GM12878 (cell line): ENCODE data around the gene MRPS23. TPM values are rescaled to one million over a fixed set of nuclear protein-coding genes. Genes with fewer than 3 reads are reported as not detected.
A peak's percentile ranks its signal among the peaks of the same experiment; 100 is the strongest.

Experiments
- ATAC-seq: fragments of 200-7000 bp; cut with Tn5 transposase; 3 replicates; pipeline ENCODE4 v1.9.1; 2020; ENCODE audit warnings: mild to moderate bottlenecking, moderate library complexity
- BruUV-seq: library from RNA; stranded (reverse); fragments of 400-500 nt; replicated peaks from 2 replicates; lab custom pipeline; 2021; lab: Mats Ljungman, UMichigan
- CTCF ChIA-PET: fragments of 300-600 bp; sonication (Branson Sonifier 250); formaldehyde crosslinking; extraction: SDS; loops from one replicate; lab custom pipeline; 2021; ENCODE audit warnings: inconsistent platforms; lab: Yijun Ruan, JAX
- POLR2A ChIA-PET: fragments of 350-600 bp; formaldehyde crosslinking; extraction: SDS; loops from one replicate; lab custom pipeline; 2021; ENCODE audit warnings: inconsistent platforms; lab: Charles Lee
- RAD21 ChIA-PET: fragments of 300-600 bp; sonication (Branson Sonifier 250); formaldehyde crosslinking; loops from one replicate; lab custom pipeline; 2023; ENCODE audit warnings: antibody characterized with exemption; ENCODE audit not compliant: unreplicated experiment; lab: Charles Lee
- SMC1A ChIA-PET: fragments of 300-600 bp; sonication (Branson Sonifier 250); formaldehyde crosslinking; loops from one replicate; lab custom pipeline; 2023; ENCODE audit not compliant: unreplicated experiment, uncharacterized antibody; lab: Charles Lee
- DNase-seq: peaks from one replicate; pipeline ENCODE4 v3.0.0-alpha.2; 2011; ENCODE audit warnings: low read depth, low spot score
- FAIRE-seq: peaks from 3 replicates; lab custom pipeline; 2011; peaks lifted over from hg19 to GRCh38; lab: Jason Lieb, UNC
- H2AFZ ChIP-seq: 2 replicates; pipeline ENCODE4 v1.6.0; 2011; ENCODE audit warnings: low read depth, low read length, control low read depth; ENCODE audit not compliant: control insufficient read depth
- H3K27ac ChIP-seq: 2 replicates; pipeline ENCODE4 v1.5.1; 2011; ENCODE audit warnings: control low read depth; ENCODE audit not compliant: control insufficient read depth, insufficient read depth
- H3K27me3 ChIP-seq, 2 experiments: replicated peaks in 1 of 2; 2 replicates each; pipeline versions ENCODE4 v1.6.0 to v1.6.1; 2011; ENCODE audit warnings: low read length in 1 of 2; ENCODE audit not compliant: control insufficient read depth in 2 of 2, insufficient read depth in 2 of 2
- H3K36me3 ChIP-seq, 2 experiments: 2 replicates each; pipeline ENCODE4 v1.5.1; 2011; ENCODE audit warnings: low read length in 1 of 2; ENCODE audit not compliant: control insufficient read depth in 2 of 2, insufficient read depth in 2 of 2
- H3K4me1 ChIP-seq: 2 replicates; pipeline ENCODE4 v1.6.1; 2011; ENCODE audit warnings: mild to moderate bottlenecking, low read length, moderate library complexity, mixed read lengths; ENCODE audit not compliant: control insufficient read depth, insufficient read depth
- H3K4me2 ChIP-seq: 2 replicates; pipeline ENCODE4 v1.6.0; 2011; ENCODE audit warnings: control low read depth; ENCODE audit not compliant: control insufficient read depth, insufficient read depth
- H3K4me3 ChIP-seq: fragments of 200-600 bp; sonication (generic); 2 replicates; pipeline ENCODE4 v1.5.1; 2016
- H3K79me2 ChIP-seq: 2 replicates; pipeline ENCODE4 v1.6.0; 2011; ENCODE audit warnings: low read length; ENCODE audit not compliant: control insufficient read depth, insufficient read depth
- H3K9ac ChIP-seq: 2 replicates; pipeline ENCODE4 v1.8.0; 2011; ENCODE audit warnings: low read length, control low read depth, mixed read lengths; ENCODE audit not compliant: control insufficient read depth, insufficient read depth
- H3K9me3 ChIP-seq: replicated peaks from 3 replicates; pipeline ENCODE4 v1.5.1; 2011; ENCODE audit warnings: mild to moderate bottlenecking, low read length; ENCODE audit not compliant: control insufficient read depth, insufficient read depth
- H4K20me1 ChIP-seq: 2 replicates; pipeline ENCODE4 v1.6.0; 2011; ENCODE audit not compliant: control insufficient read depth, insufficient read depth
- BMI1 ChIP-seq: fragments of 450-650 bp; IDR thresholded peaks from 2 replicates; pipeline ENCODE4 v1.6.1; 2016; ENCODE audit warnings: mild to moderate bottlenecking, moderate library complexity, borderline replicate concordance
- ETV6 ChIP-seq, 2 experiments: fragments of 450-650 bp in 1 of 2; IDR thresholded peaks in 1 of 2; conservative IDR thresholded peaks in 1 of 2; 2 replicates each; pipeline ENCODE4 v1.6.1; 2014; ENCODE audit warnings: antibody characterized with exemption in 1 of 2, borderline replicate concordance in 1 of 2, low read depth in 1 of 2, mild to moderate bottlenecking in 1 of 2, moderate library complexity in 1 of 2
- SREBF1 ChIP-seq: IDR thresholded peaks from 2 replicates; pipeline ENCODE4 v1.6.1; 2012; ENCODE audit warnings: mild to moderate bottlenecking, low read length
- TARDBP ChIP-seq: IDR thresholded peaks from 2 replicates; pipeline ENCODE4 v1.6.1; 2016; ENCODE audit warnings: borderline replicate concordance
- USF1 ChIP-seq: IDR thresholded peaks from 2 replicates; pipeline ENCODE4 v1.6.1; 2011; ENCODE audit warnings: borderline replicate concordance, low read depth, mild to moderate bottlenecking, moderate library complexity, mixed read lengths, low read length; ENCODE audit not compliant: insufficient read depth; ENCODE audit errors: extremely low read length
- ZNF217 ChIP-seq: fragments of 450-650 bp; IDR thresholded peaks from 2 replicates; pipeline ENCODE4 v1.6.1; 2017; ENCODE audit warnings: antibody characterized with exemption, mild to moderate bottlenecking
- ZZZ3 ChIP-seq: IDR thresholded peaks from 2 replicates; pipeline ENCODE4 v1.6.1; 2011; ENCODE audit warnings: low read depth; ENCODE audit not compliant: control insufficient read depth, insufficient read length
- WGBS: methylation state at CpG from one replicate; pipeline ENCODE4 v1.1.6; 2016; ENCODE audit warnings: low lambda C conversion rate; ENCODE audit not compliant: insufficient replicate concordance, insufficient coverage; ENCODE audit errors: missing lambda C conversion rate; 5-methylcytosine and 5-hydroxymethylcytosine counted together
- in situ Hi-C: fragments of 300-500 bp; cut with MboI; formaldehyde crosslinking; loops from 9 replicates; pipeline ENCODE4 v1.14.3; 2018; ENCODE audit warnings: mixed read lengths
- intact Hi-C: fragments of 100-400 bp; cut with micrococcal nuclease; formaldehyde crosslinking; loops from one replicate; pipeline ENCODE4 v1.14.2; 2022; ENCODE audit not compliant: unreplicated experiment
- polyA plus RNA-seq, 11 experiments: library from polyadenylated mRNA; depleted of rRNA in 4 of 11; unstranded in 6 of 11; stranded (reverse) in 5 of 11; fragments of >200 nt; fragmentation: Nextera tagmentation in 4 of 11; fragmentation: Illumina TruSeq in 1 of 11; extraction: Ambion mirVana in 4 of 11; extraction: Trizol in 1 of 11; gene quantifications; 1 replicate in 1 of 11; 2 replicates in 10 of 11; pipeline versions ENCODE4 v1.2.1 to v1.2.3, GENCODE V29; 2011 to 2016; ENCODE audit warnings: inconsistent platforms in 2 of 11, missing spikeins in 2 of 11, low read depth in 1 of 11
- total RNA-seq, 4 experiments: library from RNA; depleted of rRNA in 3 of 4; stranded (reverse); fragments of >200 nt in 3 of 4; fragmentation: Illumina TruSeq in 1 of 4; extraction: Trizol in 1 of 4; gene quantifications; 2 replicates each; pipeline versions ENCODE4 v1.2.1 to v1.2.3, GENCODE V29; 2013 to 2021
- TF ChIP-seq, protein P1 (sequence below): fragments of 450-650 bp; formaldehyde crosslinking; IDR thresholded peaks from 2 replicates; pipeline ENCODE4 v1.5.0; 2022; ENCODE audit warnings: mild to moderate bottlenecking, missing genetic modification characterization

Gene MRPS23
- total and polyA plus RNA-seq, 10 of the 15 experiments (the other 5 are each of a cell fraction or from before 2014, with no cell fraction given), result 65.3 to 237 (median 87.9) TPM

DNA sequence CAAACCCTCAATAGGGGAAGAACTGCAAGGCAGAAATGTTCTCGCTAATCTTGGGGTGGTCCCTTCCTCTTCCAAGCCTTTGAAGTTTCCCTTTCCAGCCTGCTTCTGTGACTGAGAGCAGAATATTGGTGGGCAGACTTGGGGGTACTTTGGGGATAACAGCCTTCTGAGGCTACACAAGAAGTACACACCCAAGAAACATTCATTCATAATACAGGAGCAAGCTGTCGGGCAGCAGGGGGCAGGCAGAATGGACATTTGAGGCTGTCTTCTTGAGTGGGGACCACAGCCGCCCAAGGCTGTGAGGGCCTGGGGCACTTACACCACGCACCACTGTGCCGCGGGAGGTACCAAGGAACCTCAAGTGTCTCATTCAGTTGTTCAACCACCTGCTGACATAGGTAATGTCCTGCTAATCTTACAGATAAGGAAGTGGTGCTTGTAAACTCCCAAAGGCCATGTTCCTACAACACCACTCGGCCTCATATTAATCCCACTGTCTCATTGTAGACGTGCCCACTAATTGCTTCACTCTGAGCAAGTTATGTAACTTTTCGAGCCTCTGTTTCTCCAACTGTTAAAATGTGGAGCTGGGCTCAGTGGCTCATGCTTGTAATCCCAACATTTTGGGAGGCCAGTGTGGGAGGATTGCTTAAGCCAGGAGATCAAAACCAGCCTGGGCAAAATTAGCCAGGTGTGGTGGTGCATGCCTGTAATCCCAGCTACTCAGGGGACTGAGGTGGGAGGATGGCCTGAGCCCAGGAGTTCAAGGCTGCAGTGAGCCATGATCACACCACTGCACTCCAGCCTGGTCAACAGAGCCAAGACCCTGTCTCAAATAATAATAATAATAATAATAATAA is 2.5 kb upstream of the MRPS23 start (continued):
- TF ChIP-seq ZZZ3 (no peak), ZNF217 (no peak), ETV6 (conservative IDR thresholded peaks at IDR 0.05 in 1 of 2, IDR thresholded peaks at IDR 0.05 in 1 of 2; ENCODE audit: borderline replicate concordance in 1 of 2, low read depth in 1 of 2) (no peak)

- intact Hi-C loops, result no loop called here
- ChIA-PET SMC1A (interaction anchor here (0.9 to 4.2 kb wide), 8 partner anchors 10 to 287 kb away, joined by 3 to 33 read pairs (median 7); partner anchors contain the start of gene SRSF1), POLR2A (interaction anchor here (1.1 to 2.0 kb wide), 2 partner anchors 145 to 157 kb away, joined by 3 to 18 read pairs; partner anchors contain the start of gene SRSF1), RAD21 (interaction anchor here (0.6 to 2.4 kb wide), 7 partner anchors 11 to 158 kb away, joined by 3 to 12 read pairs (median 6); partner anchors contain the start of gene SRSF1), CTCF (interaction anchor here (1.0 to 18.2 kb wide), 9 partner anchors 10 to 606 kb away, joined by 3 to 708 read pairs (median 5); partner anchors contain the start of gene SRSF1)
- in situ Hi-C loops, result no loop called here
- TSS peak; percentile 85 for BruUV-seq
- peaks cover 8% of the 10 kb centered on the region for H3K4me1 ChIP-seq
- H3K79me2 ChIP-seq, result peaks cover 20% of the 10 kb centered on the region
- no peaks in the 10 kb centered on the region for H3K9me3 ChIP-seq
- ATAC-seq, result peak; percentile 61
- peak overlapping the region; percentile 88 for H2AFZ ChIP-seq
- FAIRE-seq, result no peak
- DNase-seq, result no peak
- peak overlapping the region; percentile 90 for H3K4me3 ChIP-seq
- peaks cover 0 to 9% of the 10 kb centered on the region in 2 experiments; a peak in 2 of 4 replicates for H3K36me3 ChIP-seq
- TF ChIP-seq USF1 (no peak), SREBF1 (no peak), TARDBP (no peak), BMI1 (no peak)
- TF ChIP-seq, protein P1, sequence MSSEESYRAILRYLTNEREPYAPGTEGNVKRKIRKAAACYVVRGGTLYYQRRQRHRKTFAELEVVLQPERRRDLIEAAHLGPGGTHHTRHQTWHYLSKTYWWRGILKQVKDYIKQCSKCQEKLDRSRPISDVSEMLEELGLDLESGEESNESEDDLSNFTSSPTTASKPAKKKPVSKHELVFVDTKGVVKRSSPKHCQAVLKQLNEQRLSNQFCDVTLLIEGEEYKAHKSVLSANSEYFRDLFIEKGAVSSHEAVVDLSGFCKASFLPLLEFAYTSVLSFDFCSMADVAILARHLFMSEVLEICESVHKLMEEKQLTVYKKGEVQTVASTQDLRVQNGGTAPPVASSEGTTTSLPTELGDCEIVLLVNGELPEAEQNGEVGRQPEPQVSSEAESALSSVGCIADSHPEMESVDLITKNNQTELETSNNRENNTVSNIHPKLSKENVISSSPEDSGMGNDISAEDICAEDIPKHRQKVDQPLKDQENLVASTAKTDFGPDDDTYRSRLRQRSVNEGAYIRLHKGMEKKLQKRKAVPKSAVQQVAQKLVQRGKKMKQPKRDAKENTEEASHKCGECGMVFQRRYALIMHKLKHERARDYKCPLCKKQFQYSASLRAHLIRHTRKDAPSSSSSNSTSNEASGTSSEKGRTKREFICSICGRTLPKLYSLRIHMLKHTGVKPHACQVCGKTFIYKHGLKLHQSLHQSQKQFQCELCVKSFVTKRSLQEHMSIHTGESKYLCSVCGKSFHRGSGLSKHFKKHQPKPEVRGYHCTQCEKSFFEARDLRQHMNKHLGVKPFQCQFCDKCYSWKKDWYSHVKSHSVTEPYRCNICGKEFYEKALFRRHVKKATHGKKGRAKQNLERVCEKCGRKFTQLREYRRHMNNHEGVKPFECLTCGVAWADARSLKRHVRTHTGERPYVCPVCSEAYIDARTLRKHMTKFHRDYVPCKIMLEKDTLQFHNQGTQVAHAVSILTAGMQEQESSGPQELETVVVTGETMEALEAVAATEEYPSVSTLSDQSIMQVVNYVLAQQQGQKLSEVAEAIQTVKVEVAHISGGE (CRISPR knock-in tag), result no peak
- peak overlapping the region; percentile 71 for H3K27ac ChIP-seq
- peak overlapping the region; percentile 98 for H3K4me2 ChIP-seq
- 24% methylated on average over 27 of the region's 27 CpGs for whole genome bisulfite sequencing
- no peaks in the 10 kb centered on the region for H3K27me3 ChIP-seq
- H4K20me1 ChIP-seq, result no peaks in the 10 kb centered on the region
- peak overlapping the region; percentile 87 for H3K9ac ChIP-seq
Observed at GRCh38 chr17:57849163-57849873, 526 bp downstream of the MRPS23 start.
